ENCODE measurements around the gene DNAJC11.

Gene DNAJC11

GRCh38 chr1:6624710-6625583, 76.7 kb downstream of the DNAJC11 start, which contains the start of gene THAP3:
TSS of gene THAP3 (plus strand) at chr1:6624868. CDS start at chr1:6625219, 351 bp downstream.
- DNase-seq (ENCODE audit: low spot score): peak; percentile 95

GRCh38 chr1:6623269-6623965, 78.2 kb downstream of the DNAJC11 start:
- no peak for DNase-seq (ENCODE audit: low spot score)

- DNase-seq (ENCODE audit: low spot score): no peak
These were observed 79.0 kb downstream of the DNAJC11 start for GRCh38 chr1:6622396-6623152.

GRCh38 chr1:6621429-6622391, 79.9 kb downstream of the DNAJC11 start:
- DNase-seq (ENCODE audit: low spot score): no peak

- DNase-seq (ENCODE audit: low spot score): no peak
These were observed 82.6 kb downstream of the DNAJC11 start for GRCh38 chr1:6619045-6619444.

GRCh38 chr1:6614929-6615785, 86.5 kb downstream of the DNAJC11 start:
- DNase-seq (ENCODE audit: low spot score): no peak

GRCh38 chr1:6614019-6614928, 87.3 kb downstream of the DNAJC11 start:
- peak; percentile 71 for DNase-seq (ENCODE audit: low spot score)

- DNase-seq (ENCODE audit: low spot score): peak; percentile 100
These were observed 88.1 kb downstream of the DNAJC11 start, which contains the start of gene PHF13 for GRCh38 chr1:6613361-6614018. TSS of gene PHF13 (plus strand) at chr1:6613731. CDS start at chr1:6614067, 336 bp downstream.

GRCh38 chr1:6612641-6613360, 88.8 kb downstream of the DNAJC11 start:
- no peak for DNase-seq (ENCODE audit: low spot score)

- peak; percentile 76 for DNase-seq (ENCODE audit: low spot score)
These were observed 97.6 kb downstream of the DNAJC11 start for GRCh38 chr1:6603915-6604558.

GRCh38 chr1:6603238-6603914, 98.2 kb downstream of the DNAJC11 start:
- peak; percentile 69 for DNase-seq (ENCODE audit: low spot score)

- DNase-seq (ENCODE audit: low spot score): peak; percentile 87
These were observed 98.9 kb downstream of the DNAJC11 start, which contains the start of gene KLHL21 for GRCh38 chr1:6602669-6603237. TSS of gene KLHL21 (minus strand) at chr1:6602869. CDS start at chr1:6602817, 52 bp downstream.

GRCh38 chr1:6601923-6602668, 99.5 kb downstream of the DNAJC11 start:
- DNase-seq (ENCODE audit: low spot score): peak; percentile 70

GRCh38 chr1:6601049-6601922, 100.3 kb downstream of the DNAJC11 start:
- DNase-seq (ENCODE audit: low spot score): peak; percentile 57

Measured in ecto neural progenitor cell (in vitro differentiated cells).